Endothelial cell of umbilical vein (primary cell): ENCODE data around the gene C14orf132. TPM values are rescaled to one million over a fixed set of nuclear protein-coding genes. Genes with fewer than 3 reads are reported as not detected.

Experiments
- BruUV-seq: library from RNA; stranded (reverse); fragments of 400-500 nt; replicated peaks from 2 replicates; lab custom pipeline; 2021; lab: Mats Ljungman, UMichigan
- CTCF ChIA-PET: fragments of 300-600, 350-600 bp; sonication (Branson Sonifier 250); formaldehyde crosslinking; loops from one replicate; lab custom pipeline; 2021; ENCODE audit warnings: antibody characterized with exemption, inconsistent platforms; lab: Charles Lee
- POLR2A ChIA-PET: fragments of 300-600, 350-600 bp; sonication (Branson Sonifier 250); formaldehyde crosslinking; loops from one replicate; lab custom pipeline; 2021; ENCODE audit warnings: antibody characterized with exemption, inconsistent platforms; lab: Charles Lee
- DNase-seq: peaks from one replicate; pipeline ENCODE4 v3.0.0-alpha.2; 2011; ENCODE audit warnings: low read depth, low spot score
- FAIRE-seq: peaks from 2 replicates; lab custom pipeline; 2011; peaks lifted over from hg19 to GRCh38; lab: Jason Lieb, UNC
- H2AFZ ChIP-seq: 2 replicates; pipeline ENCODE4 v1.6.0; 2012; ENCODE audit warnings: low read depth, low read length, control low read depth, inconsistent platforms
- H3K27ac ChIP-seq: 2 replicates; pipeline ENCODE4 v1.5.1; 2011; ENCODE audit warnings: low read depth, mild to moderate bottlenecking, control low read depth, low read length, moderate library complexity; ENCODE audit not compliant: insufficient read depth
- H3K27me3 ChIP-seq, 2 experiments: 2 replicates each; pipeline versions ENCODE4 v1.6.0 to v1.6.1; 2011; ENCODE audit warnings: low read length in 2 of 2, mixed read lengths in 1 of 2; ENCODE audit not compliant: control insufficient read depth in 2 of 2, insufficient read depth in 2 of 2
- H3K36me3 ChIP-seq, 2 experiments: 2 replicates in 1 of 2; 3 replicates in 1 of 2; pipeline ENCODE4 v1.5.1; 2011; ENCODE audit warnings: low read length in 2 of 2, mild to moderate bottlenecking in 1 of 2, moderate library complexity in 1 of 2; ENCODE audit not compliant: control insufficient read depth in 2 of 2, insufficient read depth in 2 of 2; ENCODE audit errors: extremely low read depth in 1 of 2
- H3K4me1 ChIP-seq: 3 replicates; pipeline ENCODE4 v1.5.1; 2011; ENCODE audit warnings: mild to moderate bottlenecking, low read length; ENCODE audit not compliant: control insufficient read depth, insufficient read depth; ENCODE audit errors: extremely low read depth
- H3K4me2 ChIP-seq: 2 replicates; pipeline ENCODE4 v1.6.1; 2011; ENCODE audit warnings: low read length, control low read depth, mixed read lengths; ENCODE audit not compliant: insufficient read depth
- H3K4me3 ChIP-seq, 3 experiments: fragments of 200-600 bp in 1 of 3; sonication (generic), shearing (Covaris generic) in 1 of 3; replicated peaks in 1 of 3; 2 replicates each; pipeline ENCODE4 v1.5.1; 2011 to 2016; ENCODE audit warnings: control low read depth in 3 of 3, low read length in 3 of 3, mild to moderate bottlenecking in 2 of 3, inconsistent platforms in 1 of 3, low read depth in 1 of 3, moderate library complexity in 1 of 3; ENCODE audit not compliant: insufficient read depth in 1 of 3
- H3K79me2 ChIP-seq: 2 replicates; pipeline ENCODE4 v1.6.0; 2012; ENCODE audit warnings: low read length, inconsistent platforms; ENCODE audit not compliant: control insufficient read depth, insufficient read depth
- H3K9ac ChIP-seq: replicated peaks from 2 replicates; pipeline ENCODE3; 2011; ENCODE audit warnings: low read length, control low read depth; ENCODE audit not compliant: insufficient read depth; ENCODE audit errors: extremely low read depth
- H3K9me1 ChIP-seq: replicated peaks from 3 replicates; pipeline ENCODE4 v1.6.0; 2011; ENCODE audit warnings: mild to moderate bottlenecking, low read length; ENCODE audit not compliant: control insufficient read depth, insufficient read depth; ENCODE audit errors: extremely low read depth
- H3K9me3 ChIP-seq: replicated peaks from 2 replicates; pipeline ENCODE4 v1.5.1; 2012; ENCODE audit warnings: low read length, inconsistent platforms; ENCODE audit not compliant: control insufficient read depth, insufficient read depth
- H4K20me1 ChIP-seq: replicated peaks from 2 replicates; pipeline ENCODE3; 2011; ENCODE audit warnings: mild to moderate bottlenecking, low read length; ENCODE audit not compliant: control insufficient read depth, insufficient read depth; ENCODE audit errors: extremely low read depth
- CTCF ChIP-seq, 2 donors: IDR thresholded peaks; 1 replicate in 1 of 2; 2 replicates in 1 of 2; pipeline ENCODE4 v1.5.1; 2011; ENCODE audit warnings: low read length in 2 of 2, mild to moderate bottlenecking in 2 of 2, moderate library complexity in 2 of 2, control low read depth in 1 of 2, inconsistent platforms in 1 of 2, low read depth in 1 of 2; ENCODE audit not compliant: insufficient read depth in 1 of 2; ENCODE audit errors: extremely low read depth in 1 of 2
- EZH2 ChIP-seq: IDR thresholded peaks from 2 replicates; pipeline ENCODE4 v1.6.1; 2012; ENCODE audit warnings: borderline replicate concordance, low read depth, mild to moderate bottlenecking, moderate library complexity, low read length, inconsistent platforms; ENCODE audit not compliant: severe bottlenecking
- FOS ChIP-seq: IDR thresholded peaks from 2 replicates; pipeline ENCODE4 v1.6.1; 2011; ENCODE audit warnings: mild to moderate bottlenecking, low read length, moderate library complexity, borderline replicate concordance; ENCODE audit not compliant: insufficient read depth
- GATA2 ChIP-seq: IDR thresholded peaks from 2 replicates; pipeline ENCODE4 v1.7.0; 2011; ENCODE audit warnings: low read depth, mild to moderate bottlenecking, moderate library complexity, mixed read lengths, low read length; ENCODE audit not compliant: insufficient read length, insufficient read depth
- JUN ChIP-seq: IDR thresholded peaks from 2 replicates; pipeline ENCODE4 v1.6.1; 2011; ENCODE audit warnings: borderline replicate concordance, low read depth; ENCODE audit not compliant: insufficient read length, insufficient read depth
- MAX ChIP-seq: IDR thresholded peaks from 2 replicates; pipeline ENCODE4 v1.6.1; 2011; ENCODE audit not compliant: insufficient read depth, insufficient read length
- MYC ChIP-seq: IDR thresholded peaks from one replicate; pipeline ENCODE4 v1.6.1; 2011; ENCODE audit warnings: mild to moderate bottlenecking, low read depth, low read length
- POLR2A ChIP-seq: IDR thresholded peaks from 2 replicates; pipeline ENCODE4 v1.6.1; 2012; ENCODE audit warnings: low read depth, mild to moderate bottlenecking, control low read depth, low read length
- POLR2AphosphoS5 ChIP-seq: IDR thresholded peaks from 2 replicates; pipeline ENCODE4 v1.6.1; 2012; ENCODE audit warnings: low read depth, mild to moderate bottlenecking, control low read depth, low read length, moderate library complexity; ENCODE audit not compliant: insufficient read depth
- dilution Hi-C: fragments of 300-500 bp; cut with MboI; formaldehyde crosslinking; loops from one replicate; pipeline ENCODE4 v1.15.0; 2019; ENCODE audit warnings: low sequenced_read_pairs; ENCODE audit not compliant: extremely low pct_ligation_motif_present
- intact Hi-C: fragments of 100-400 bp; cut with micrococcal nuclease; formaldehyde crosslinking; loops from one replicate; pipeline ENCODE4 v1.10.0; 2022
- polyA plus RNA-seq, 4 experiments: library from polyadenylated mRNA; depleted of rRNA in 3 of 4; stranded (reverse) in 3 of 4; unstranded in 1 of 4; fragments of >200 nt; gene quantifications; 2 replicates each; pipeline versions ENCODE4 v1.2.1 to v1.2.3, GENCODE V29; 2011 to 2012; ENCODE audit warnings: missing spikeins in 1 of 4
- total RNA-seq: library from RNA; stranded (reverse); gene quantifications from 2 replicates; pipeline ENCODE4 v1.2.3, GENCODE V29; 2021

C14orf132 gene
- total and polyA plus RNA-seq, 2 donors (not counting 3 experiments of a cell fraction or from before 2014, with no cell fraction given): 3.2 to 7.6 TPM

- TF ChIP-seq CTCF (IDR thresholded peaks at IDR 0.05; ENCODE audit: extremely low read depth in 1 of 2, insufficient read depth in 1 of 2, low read depth in 1 of 2, low read length in 2 of 2): no peak
- H3K9me3 ChIP-seq: no peaks in the 10 kb centered on the region
- H3K36me3 ChIP-seq: no peaks in the 10 kb centered on the region
- no peak overlapping the region for H3K4me2 ChIP-seq
- no peak for FAIRE-seq
- POLR2A ChIA-PET: no interaction called here
- dilution Hi-C loops: no loop called here
- H3K9me1 ChIP-seq: no peaks in the 10 kb centered on the region
- no peak overlapping the region for H3K9ac ChIP-seq
- no peaks in the 10 kb centered on the region for H3K79me2 ChIP-seq
- no peaks in the 10 kb centered on the region for H3K4me1 ChIP-seq
- no peak overlapping the region for H2AFZ ChIP-seq
- BruUV-seq: no TSS peak
- intact Hi-C loops: no loop called here
- H3K27me3 ChIP-seq: no peaks in the 10 kb centered on the region
- CTCF ChIA-PET: no interaction called here
- H4K20me1 ChIP-seq: no peaks in the 10 kb centered on the region
- H3K27ac ChIP-seq: no peak overlapping the region
- DNase-seq: no peak
- H3K4me3 ChIP-seq: no peak overlapping the region
Observed at GRCh38 chr14:96084796-96085195, 45.6 kb downstream of the C14orf132 start.

- dilution Hi-C loops: no loop called here
- Histone ChIP-seq H3K27ac (no peak overlapping the region), H3K79me2 (no peaks in the 10 kb centered on the region), H3K36me3 (no peaks in the 10 kb centered on the region), H3K27me3 (no peaks in the 10 kb centered on the region), H3K9me3 (no peaks in the 10 kb centered on the region), H4K20me1 (no peaks in the 10 kb centered on the region), H3K9me1 (no peaks in the 10 kb centered on the region), H3K4me3 (no peak overlapping the region), H3K4me1 (no peaks in the 10 kb centered on the region), H3K4me2 (no peak overlapping the region), H3K9ac (no peak overlapping the region), H2AFZ (no peak overlapping the region)
- BruUV-seq: no TSS peak
- intact Hi-C loops: no loop called here
- no peak for FAIRE-seq
- ChIA-PET POLR2A (no interaction called here), CTCF (no interaction called here)
- DNase-seq: no peak
- TF ChIP-seq MYC (no peak), POLR2AphosphoS5 (no peak), GATA2 (no peak), EZH2 (no peak), FOS (no peak), CTCF (IDR thresholded peaks at IDR 0.05; ENCODE audit: extremely low read depth in 1 of 2, insufficient read depth in 1 of 2, low read depth in 1 of 2, low read length in 2 of 2) (no peak), POLR2A (no peak), MAX (no peak), JUN (no peak)
Observed at GRCh38 chr14:96085369-96085768, 46.2 kb downstream of the C14orf132 start.
